GM19452 (cell line): ENCODE measurements around the gene STAT6.
"Not testable (repeated sequence)": the region's sequence is repeated elsewhere in the genome, so short reads cannot be mapped to it uniquely, and the experiment has no call there.

ENCODE experiments used
- ATAC-seq: cut with Tn5 transposase; IDR thresholded peaks from one replicate; pipeline ENCODE4 v1.9.1; 2021; ENCODE audit not compliant: unreplicated experiment

The STAT6 gene

GRCh38 chr12:57127101-57127725, 16.1 kb upstream of the STAT6 start:
- ATAC-seq, result no peak

GRCh38 chr12:57126561-57126960, 15.4 kb upstream of the STAT6 start:
- ATAC-seq, result no peak

GRCh38 chr12:57126061-57126460, 14.9 kb upstream of the STAT6 start:
- ATAC-seq, result no peak

- ATAC-seq, result no peak
Measured at GRCh38 chr12:57124261-57124877, 13.2 kb upstream of the STAT6 start.

GRCh38 chr12:57123813-57124212, 12.7 kb upstream of the STAT6 start:
- ATAC-seq, result no peak

GRCh38 chr12:57120718-57121117, 9.6 kb upstream of the STAT6 start:
- not testable (repeated sequence) for ATAC-seq

GRCh38 chr12:57119294-57120085, 8.3 kb upstream of the STAT6 start:
- ATAC-seq, result no peak

GRCh38 chr12:57118711-57119271, 7.6 kb upstream of the STAT6 start:
- ATAC-seq, result no peak

GRCh38 chr12:57116580-57117281, 5.6 kb upstream of the STAT6 start:
- no peak for ATAC-seq

- no peak for ATAC-seq
Measured at GRCh38 chr12:57112492-57113294, 1.5 kb upstream of the STAT6 start.

GRCh38 chr12:57110104-57111030, 795 bp downstream of the STAT6 start:
- ATAC-seq, result peak; percentile 58

- no peak for ATAC-seq
Measured at GRCh38 chr12:57109207-57110103, 1.7 kb downstream of the STAT6 start.

- no peak for ATAC-seq
Measured at GRCh38 chr12:57107456-57108155, 3.6 kb downstream of the STAT6 start.

- ATAC-seq, result no peak
Measured at GRCh38 chr12:57106021-57106708, 5.0 kb downstream of the STAT6 start.

GRCh38 chr12:57105011-57105753, 6.0 kb downstream of the STAT6 start:
- ATAC-seq, result no peak

- no peak for ATAC-seq
Measured at GRCh38 chr12:57104292-57104910, 6.8 kb downstream of the STAT6 start.
